Ramos (cell line): Measurements from ENCODE around the gene RHOB.

ENCODE experiments used
- in situ Hi-C: fragments of 300-500 bp; cut with MboI; formaldehyde crosslinking; loops from one replicate; pipeline ENCODE4 v1.14.3; 2022; ENCODE audit warnings: low sequenced_read_pairs; ENCODE audit not compliant: unreplicated experiment

RHOB gene

DNA sequence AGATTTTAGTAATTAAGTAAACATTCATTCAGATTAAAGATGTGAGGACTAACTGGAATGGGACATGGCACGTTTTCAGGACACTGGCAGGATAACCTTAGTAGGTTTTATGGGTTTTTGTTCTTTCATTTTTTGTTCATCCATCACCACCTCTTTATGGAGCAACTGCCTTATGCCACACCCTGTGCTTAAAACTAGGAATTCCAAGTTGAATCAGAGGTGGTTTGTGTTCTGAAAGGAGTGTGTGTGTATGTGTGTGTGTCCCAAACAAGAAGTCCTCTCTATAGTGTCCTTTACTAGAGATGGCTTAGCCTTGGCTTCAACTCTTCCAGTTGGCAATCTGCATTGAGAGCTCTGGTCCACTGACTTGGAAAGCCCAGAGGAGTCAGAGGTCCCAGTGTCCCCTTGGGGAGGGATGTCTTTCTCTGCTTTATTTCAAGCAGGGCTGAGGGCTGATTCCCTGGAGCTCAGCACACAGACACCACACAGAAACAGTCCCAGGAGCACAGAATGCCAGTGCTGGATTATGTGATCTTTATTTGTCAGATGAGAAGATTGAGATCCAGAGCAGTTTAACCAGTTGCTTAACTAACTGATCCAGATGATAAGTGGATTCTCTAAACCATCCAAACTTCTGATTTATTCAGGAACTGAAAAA is 25.2 kb downstream of the RHOB start:
- in situ Hi-C loops, result no loop called here

DNA sequence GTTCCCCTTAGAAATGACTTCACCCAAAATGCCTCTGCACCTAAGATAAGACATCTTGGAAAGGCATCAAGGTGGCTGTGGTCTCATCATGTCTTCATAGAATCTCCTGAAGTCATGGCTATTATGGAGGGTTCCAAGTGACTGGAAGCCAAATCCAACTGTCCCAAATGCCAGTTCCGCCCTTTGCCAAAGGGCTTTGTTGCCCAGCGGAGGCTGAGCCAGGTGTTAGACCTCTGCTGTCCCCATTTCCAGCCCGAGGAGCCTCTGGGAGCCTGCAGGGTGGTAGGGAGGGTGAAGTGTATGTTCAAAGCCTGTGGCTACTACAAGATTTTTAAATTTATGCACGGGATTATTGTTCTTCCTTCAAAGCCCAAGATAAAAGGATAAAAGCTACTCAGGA is 25.7 kb downstream of the RHOB start:
- in situ Hi-C loops, result no loop called here

DNA sequence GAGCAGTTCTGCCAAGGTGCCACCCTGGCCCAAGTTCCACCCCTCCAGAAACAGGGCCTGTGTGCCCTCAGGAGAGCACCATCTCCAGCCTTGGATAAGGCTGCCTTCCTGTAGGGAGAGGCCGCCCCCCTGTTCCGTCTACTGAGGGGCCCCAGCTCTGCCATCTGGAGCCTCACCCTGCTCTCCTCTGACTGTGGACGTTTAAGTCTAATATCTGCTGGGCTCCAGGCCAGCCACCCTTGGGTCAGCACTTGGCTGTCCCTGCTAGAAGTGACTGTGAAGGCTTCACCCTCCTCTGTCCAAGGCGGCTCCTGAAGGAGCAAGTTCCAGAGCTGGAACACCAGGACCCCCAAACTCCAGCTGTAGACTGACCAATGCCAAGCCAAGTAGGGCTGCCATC is 26.3 kb downstream of the RHOB start:
- in situ Hi-C loops, result no loop called here

DNA sequence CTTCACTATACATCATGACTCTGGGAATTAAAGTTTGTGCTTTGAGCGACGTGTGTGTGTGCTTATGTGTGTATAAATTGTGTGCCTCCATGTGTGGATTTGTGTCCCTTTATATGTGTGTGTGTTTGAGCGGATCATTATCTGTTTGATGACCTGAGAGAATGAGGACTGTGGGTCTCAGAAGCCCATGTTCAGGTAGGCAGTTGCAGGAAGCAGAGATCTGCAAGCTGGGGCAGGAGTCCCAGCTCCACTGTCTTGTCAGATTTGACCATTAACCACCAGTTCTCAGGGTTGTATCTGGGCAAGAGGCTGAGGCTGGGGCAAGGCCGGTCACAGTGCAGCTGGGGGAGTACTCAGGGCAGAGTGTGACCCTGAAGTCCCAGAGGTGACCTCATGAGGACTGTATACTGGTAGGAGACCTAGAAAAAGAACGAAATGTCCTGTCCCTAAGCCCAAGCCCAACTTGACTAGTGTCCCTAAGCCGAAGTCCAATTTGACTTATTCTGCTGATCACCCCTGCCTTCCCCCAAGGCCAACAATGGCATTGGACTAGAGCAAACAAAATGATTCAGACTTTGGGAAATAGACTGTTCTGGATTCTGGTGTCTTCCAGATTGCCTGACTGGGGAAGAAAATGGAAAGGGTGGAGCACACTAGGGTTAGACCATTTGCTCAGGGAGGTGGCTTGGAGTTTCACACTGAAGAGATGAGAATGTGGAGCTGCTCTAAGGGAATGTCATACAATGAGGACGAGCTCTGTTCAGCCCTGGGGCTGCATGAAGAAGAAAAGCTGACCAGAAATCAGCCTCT is 28.1 kb downstream of the RHOB start:
- in situ Hi-C loops, result no loop called here

DNA sequence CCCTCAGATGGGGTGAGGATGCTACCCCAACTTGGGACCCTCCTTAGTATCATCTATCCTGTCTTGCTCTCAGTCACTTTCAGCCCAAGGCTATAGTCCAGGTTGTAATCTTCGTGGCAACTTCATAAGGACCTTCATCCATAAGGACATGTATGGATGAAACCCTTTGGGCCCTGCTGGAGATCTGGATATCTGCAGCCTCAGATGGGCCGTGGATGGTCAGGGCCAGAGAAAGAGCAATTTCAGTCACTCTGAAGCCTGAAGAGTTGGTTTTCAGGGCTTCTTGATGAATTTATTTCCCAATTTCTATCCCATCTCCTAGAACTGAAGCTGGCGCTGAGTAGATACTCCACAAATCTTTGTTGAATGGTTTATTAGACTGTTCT is 28.7 kb downstream of the RHOB start:
- in situ Hi-C loops, result no loop called here

DNA sequence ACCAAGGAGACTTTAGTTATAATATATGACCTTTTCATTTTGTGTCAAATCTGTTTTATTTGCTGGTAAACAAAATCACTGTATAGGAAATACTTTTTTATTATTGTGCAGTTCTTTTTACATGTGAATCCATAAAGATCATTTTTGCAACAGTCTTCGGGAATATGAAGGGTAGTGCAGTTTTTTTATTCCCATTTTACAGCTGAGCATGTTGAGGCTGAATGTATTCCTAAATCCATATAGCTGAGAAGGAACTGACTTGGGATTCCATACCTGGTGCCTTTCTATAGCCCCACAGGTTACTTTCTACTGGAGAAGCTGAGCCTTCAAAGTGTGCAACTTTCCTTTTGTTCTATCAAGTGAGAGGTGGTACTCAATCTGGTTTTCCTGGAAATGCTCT is 29.6 kb downstream of the RHOB start:
- in situ Hi-C loops, result no loop called here

DNA sequence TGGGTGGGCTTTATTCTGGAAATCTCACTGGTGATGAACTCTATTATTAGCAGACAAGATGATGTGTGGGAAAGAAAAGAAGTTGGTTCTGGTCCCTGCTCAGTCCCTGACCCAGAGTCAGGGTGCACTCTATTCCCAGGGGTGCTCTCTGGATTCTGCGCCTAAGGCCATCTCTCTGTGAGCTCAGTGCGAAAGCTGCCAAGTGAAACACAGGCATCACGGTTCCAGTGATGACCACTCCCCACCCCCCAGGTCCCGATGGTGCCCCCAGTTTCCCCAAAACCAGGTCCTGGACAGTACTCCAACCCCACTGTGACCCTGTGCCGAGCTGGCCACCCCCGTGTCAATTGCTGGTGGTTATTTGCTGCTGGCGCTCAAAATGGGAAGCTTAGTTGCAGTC is 30.1 kb downstream of the RHOB start:
- in situ Hi-C loops, result no loop called here

DNA sequence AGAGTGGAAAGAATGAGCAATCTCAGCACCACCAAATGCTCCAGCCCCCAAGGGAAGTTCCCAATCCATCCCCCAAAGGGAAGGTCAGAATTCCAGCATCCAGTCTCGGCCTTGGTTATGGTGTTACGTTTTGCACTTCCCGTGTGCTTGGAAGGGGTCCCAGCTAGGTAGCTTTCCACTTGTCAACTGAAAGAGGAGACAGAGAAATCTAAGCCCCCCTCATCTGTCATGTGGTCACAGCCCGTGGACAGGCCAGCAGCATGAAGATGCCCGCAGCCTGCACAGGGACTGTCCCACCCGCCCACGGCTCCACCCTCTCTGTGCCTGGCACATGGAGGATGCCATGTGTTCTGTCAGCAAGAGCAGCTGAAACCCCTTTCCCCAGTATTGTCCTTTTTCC is 32.1 kb downstream of the RHOB start:
- in situ Hi-C loops, result no loop called here

DNA sequence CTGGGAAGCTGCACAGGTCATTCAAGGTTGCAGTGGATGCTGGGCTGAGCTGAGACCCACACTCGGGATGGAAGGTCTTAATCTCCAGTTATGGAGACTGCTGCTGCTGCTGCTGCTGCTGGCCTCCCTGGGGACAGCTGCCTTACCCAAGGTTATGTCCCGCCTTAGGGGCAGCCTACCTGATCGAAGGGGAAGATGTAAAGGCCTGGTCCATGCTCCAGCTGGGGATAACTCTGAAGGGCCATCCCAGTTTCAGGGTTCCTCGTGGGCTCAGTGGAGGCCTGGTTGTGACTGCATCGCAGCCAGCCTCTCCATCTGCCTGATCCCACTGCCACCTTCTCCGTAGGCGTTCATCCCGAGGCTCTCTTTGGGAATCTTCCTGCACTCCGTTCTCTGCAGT is 33.0 kb downstream of the RHOB start:
- in situ Hi-C loops, result no loop called here

DNA sequence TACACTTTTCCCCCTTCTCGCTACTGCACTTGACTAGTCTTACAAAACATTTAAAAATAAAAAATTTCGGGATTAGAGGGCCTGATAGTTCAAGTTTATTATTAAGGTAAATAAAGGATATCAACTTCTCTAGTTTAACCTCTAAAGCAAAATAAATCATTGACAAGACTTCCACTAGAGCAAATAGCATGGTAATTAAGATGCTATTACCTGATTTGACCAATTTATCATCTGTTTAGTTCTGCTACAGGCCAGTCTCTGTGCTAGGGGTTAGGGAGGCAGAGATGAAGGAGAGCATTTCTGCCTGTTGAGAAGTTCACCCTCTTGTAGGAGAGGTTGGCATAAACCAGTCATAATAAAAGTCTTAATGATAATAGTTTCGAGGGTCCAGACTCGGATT is 34.0 kb downstream of the RHOB start:
- in situ Hi-C loops, result no loop called here

DNA sequence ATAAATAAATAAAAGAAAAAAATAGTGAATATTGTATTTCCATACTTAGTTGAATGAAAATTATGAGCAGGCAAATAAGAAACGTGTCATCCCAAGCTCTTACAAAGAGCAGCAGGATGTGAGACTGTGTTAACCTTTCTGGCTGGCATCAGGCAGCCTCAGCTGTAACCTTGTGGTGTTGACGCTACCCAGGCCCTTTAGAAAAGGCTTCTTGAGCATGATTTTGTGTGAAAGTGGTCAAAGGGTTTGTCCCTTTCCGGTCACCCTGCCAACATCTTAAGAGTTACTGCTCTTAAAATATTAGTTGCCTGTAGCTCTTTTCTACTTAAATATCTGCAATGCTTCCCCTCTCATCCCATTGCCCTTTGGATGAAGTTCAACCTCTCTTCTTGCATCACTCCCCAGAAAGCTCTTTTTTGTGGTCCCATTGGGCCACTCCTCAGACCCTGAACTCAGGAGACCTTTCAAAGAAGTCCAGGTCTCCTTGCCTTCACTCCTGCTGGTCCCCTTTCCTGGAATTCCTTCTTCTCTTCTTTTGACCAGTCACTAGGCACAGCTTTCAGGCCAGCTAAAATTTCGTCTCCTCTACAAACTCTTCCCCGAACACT is 35.0 kb downstream of the RHOB start:
- in situ Hi-C loops, result no loop called here

DNA sequence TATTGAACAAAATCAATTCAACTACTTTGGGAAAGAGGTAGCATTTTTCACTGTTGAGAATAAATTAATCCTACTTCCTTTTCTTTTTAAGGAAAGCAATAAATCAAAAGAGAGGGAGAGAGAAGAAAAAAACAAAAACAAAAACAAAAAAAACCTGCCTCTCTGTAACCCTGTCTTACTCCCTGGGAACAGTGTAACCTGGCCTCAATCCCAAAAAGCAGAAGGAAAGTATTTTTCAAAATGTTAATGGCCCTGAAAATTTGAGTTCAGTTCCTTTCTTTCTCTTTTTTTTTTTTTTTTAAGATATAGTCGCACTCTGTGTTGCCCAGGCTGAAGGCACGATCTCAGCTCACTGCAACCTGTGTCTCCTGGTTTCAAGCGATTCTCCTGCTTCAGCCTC is 35.9 kb downstream of the RHOB start:
- in situ Hi-C loops, result no loop called here

DNA sequence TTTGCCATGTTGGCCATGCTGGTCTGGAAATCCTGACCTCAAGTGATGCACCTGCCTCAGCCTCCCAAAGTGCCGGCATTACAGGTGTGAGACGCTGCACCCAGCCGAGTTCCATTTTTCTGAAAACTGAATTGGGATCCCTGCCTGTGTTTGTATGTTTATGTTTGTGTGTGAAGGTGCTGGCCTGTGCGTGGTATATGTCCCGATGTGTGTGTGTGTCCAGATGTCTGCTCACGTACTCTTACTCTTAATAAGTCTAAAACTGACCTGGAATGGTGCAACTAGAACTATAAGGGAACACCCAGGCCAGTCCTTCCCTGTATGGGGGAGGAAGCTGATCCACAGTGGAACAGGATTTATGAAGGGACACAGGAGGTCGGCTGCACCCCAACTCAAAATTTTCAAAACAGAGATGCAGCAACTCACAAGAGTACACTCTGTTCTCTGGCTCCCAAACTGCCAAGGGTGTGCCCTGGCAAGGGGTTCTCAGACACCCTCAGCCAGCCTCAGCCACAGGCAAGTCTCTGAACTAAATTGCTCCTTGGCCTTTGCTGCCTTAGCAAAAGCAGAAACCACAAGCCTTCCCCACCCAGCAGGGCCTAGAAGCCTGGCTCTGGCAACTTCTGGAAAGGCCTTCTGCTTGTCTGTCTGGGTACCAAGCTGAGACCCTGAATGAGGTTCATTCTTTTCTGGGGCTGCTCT is 36.5 kb downstream of the RHOB start:
- in situ Hi-C loops, result no loop called here

DNA sequence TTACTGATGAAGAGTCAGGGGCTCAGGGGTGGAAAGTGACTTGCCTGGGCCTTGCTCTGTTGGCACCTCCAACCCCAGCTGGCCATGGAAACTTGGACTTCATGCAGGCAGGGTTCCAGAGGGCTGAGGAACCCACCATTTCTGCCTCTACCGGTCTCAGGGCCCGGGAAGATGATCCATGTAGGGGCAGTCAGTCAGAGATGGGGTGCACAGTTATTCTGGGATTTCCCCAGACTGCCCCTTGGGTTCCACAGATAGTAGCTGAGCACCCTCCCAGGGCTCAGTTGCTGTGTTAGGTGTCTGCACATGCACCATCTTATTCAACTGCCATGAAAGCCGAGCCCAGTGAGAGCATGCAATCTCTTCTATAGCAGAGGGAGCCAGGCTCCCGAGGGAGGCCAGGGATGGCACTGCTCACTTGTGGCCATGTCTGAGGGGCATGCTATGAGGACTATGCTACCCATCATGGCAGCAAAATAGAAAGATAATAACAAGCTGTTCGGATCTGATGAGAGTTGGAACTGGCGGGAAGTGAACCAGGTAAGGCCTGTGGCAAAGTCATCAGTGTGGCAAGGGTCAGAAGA is 37.3 kb downstream of the RHOB start:
- in situ Hi-C loops, result no loop called here

DNA sequence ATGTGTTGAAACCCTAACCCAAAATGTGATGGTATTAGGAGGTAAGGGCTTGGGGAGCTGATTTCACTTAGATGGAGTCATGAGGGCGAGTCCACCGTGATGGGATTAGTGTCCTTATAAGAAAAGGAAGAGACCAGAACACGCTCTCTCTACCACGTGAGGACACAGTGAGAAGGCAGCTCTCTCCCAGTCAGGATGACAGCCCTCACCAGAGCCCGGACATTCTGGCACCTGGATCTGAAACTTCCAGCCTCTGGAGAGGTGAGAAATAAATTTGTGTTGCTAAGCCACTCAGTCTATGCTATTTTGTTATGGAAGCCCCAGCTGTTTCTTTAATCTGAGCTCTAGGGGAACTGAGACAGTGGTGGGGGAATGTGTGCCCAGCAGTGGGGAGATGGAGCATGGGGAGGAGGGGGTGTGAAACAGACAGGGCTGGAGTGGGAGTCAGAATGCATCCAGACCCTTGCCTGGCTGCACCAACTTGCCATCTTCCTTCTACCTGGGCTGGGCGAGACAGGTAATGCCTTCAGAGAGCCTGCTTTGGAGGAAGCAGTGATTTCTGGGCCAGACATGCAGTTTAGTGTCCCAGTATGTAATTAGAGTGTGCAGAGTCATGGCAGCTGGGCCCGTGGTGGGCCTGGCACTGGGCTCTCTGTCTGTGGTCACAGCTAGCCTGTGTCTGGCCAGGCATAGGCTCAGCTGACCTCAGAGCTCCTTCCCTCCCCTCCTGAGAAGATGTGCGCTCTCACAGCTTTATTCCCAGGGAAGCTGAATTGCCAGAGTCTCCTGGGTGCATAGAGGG is 38.1 kb downstream of the RHOB start:
- in situ Hi-C loops, result no loop called here

DNA sequence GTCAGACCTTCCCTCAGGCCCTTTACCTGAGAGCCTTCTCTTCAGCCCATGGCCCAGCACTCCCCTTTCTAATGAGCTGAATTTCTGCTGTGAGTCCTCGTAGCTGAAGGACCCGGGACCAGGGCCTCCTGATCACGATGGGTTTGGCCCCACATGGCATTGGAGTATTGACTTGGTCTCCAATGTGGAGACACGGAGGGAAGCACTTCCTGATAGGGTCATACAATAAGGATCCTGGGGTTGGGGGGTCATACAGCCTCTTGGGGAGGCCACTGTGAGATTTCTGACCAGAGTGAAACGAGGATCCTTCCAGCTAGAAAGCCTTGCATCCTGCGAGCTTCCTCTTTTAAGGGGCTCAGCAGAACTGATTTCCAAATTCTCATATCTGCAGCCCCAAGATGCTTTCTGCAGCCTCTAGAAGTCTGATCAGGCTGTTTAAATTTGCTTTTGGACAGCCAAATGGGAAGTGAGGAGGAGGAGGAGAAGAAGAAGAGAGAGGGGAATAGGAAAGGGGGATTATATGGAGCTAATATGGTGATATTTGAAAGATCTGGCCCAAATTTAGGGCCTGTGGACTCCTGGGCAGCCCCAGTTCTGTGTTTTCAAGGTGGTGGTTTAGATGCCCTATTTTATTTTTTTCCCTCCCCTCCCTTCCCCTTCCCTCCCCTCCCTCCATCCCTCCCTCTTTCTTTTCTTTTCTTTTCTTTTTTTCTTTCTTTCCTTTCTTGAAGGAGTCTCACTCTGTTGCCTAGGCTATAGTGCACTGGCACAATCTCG is 38.9 kb downstream of the RHOB start:
- in situ Hi-C loops, result no loop called here

DNA sequence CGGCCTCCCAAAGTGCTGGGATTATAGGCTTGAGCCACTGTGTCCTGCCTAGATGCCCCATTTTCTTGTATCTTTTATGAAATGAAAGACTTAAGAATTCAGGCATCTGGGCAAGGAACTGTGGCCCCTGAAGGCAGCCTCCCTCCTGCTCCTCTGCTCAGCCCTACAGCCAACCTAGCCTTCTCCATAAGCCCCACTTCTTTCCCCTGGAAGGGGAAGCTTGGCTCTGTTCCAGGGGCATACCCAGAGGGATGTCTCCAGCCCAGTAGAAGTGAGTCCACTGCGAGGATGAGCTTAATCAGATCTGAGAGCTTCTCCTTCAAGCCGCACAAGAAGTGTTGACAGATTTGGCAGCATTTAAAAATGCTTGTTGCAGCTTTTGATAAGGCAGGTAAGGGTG is 39.7 kb downstream of the RHOB start:
- in situ Hi-C loops, result no loop called here

DNA sequence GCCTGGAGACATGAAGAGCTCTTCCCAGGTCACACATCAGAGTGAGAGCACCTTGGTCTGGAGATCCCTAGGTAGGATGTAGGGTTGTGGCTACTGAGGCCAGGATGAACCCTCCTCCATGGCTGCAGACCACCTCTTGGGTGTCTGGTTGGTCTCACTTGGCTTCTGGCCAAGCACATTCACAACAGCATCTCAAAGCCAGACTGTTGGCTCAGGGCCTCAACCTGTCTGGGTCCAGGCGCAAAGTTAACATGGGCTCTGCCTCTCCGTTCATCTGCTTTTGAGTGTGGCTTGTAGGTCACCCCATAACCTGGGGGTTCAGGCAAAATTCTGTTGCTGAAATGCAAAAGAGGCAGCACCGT is 40.1 kb downstream of the RHOB start:
- in situ Hi-C loops, result no loop called here
